ENCODE results near the gene B4GALNT3.
A peak's percentile ranks its signal among the peaks of the same experiment; 100 is the strongest.

The B4GALNT3 gene

DNA sequence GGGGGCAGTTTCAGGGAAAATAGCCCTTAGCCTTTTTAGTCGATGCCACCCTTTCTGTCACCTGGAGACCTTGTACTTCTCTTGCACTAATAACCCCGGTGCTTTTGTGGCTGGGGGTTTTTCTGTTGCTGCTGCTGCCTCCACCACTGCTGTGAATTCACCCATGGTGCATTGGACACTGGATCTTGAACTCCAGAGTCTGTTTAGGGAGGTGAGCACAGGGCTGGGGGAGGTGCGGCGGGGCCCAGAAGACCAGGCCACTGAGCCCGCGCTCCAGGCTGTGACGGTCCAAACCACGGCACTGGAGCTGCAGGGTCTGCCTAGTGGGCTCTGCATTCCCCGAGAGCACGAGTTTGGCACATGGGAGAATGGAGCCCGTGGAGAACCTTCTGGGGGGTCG lies 102.9 kb downstream of the B4GALNT3 start:
- no peak for DNase-seq (ENCODE audit: low spot score)
- Histone ChIP-seq H3K4me3 (peak overlapping the region; percentile 16), H3K27ac (peak overlapping the region in 1 of 2 donors; percentile 66)
- TF ChIP-seq, protein P1, sequence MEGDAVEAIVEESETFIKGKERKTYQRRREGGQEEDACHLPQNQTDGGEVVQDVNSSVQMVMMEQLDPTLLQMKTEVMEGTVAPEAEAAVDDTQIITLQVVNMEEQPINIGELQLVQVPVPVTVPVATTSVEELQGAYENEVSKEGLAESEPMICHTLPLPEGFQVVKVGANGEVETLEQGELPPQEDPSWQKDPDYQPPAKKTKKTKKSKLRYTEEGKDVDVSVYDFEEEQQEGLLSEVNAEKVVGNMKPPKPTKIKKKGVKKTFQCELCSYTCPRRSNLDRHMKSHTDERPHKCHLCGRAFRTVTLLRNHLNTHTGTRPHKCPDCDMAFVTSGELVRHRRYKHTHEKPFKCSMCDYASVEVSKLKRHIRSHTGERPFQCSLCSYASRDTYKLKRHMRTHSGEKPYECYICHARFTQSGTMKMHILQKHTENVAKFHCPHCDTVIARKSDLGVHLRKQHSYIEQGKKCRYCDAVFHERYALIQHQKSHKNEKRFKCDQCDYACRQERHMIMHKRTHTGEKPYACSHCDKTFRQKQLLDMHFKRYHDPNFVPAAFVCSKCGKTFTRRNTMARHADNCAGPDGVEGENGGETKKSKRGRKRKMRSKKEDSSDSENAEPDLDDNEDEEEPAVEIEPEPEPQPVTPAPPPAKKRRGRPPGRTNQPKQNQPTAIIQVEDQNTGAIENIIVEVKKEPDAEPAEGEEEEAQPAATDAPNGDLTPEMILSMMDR (IDR thresholded peaks at IDR 0.05), result no peak

DNA sequence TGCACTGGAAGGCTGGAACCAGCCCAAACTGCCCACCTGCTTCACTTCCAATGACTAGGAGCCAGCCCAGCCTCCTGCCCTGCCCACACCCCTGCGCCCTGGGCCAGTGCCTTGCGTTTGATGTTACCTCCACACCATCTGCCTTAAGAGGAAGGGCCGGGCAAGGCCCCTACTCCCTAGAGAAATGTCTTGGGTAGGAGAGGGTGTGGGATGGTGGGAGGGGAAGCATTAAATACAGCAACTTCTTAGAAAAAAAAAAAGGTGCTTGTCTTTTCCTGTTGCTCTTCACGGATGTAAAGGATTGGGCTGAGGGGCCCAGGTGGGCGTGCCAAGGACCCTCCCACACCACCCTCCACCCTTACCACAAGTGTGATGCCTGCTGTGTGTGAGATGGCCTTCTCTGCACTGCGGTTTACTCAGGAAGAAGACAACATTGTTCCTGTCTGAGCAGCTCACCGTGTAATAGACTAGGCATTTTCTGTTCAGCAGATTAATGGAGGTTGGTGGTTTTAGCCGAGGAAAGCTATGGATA lies 103.6 kb downstream of the B4GALNT3 start:
- Histone ChIP-seq H3K27ac (peak overlapping the region in 1 of 2 donors; percentile 66), H3K4me3 (peak overlapping the region; percentile 16)
- TF ChIP-seq, protein P1 (IDR thresholded peaks at IDR 0.05), result no peak
- DNase-seq (ENCODE audit: low spot score), result no peak

DNA sequence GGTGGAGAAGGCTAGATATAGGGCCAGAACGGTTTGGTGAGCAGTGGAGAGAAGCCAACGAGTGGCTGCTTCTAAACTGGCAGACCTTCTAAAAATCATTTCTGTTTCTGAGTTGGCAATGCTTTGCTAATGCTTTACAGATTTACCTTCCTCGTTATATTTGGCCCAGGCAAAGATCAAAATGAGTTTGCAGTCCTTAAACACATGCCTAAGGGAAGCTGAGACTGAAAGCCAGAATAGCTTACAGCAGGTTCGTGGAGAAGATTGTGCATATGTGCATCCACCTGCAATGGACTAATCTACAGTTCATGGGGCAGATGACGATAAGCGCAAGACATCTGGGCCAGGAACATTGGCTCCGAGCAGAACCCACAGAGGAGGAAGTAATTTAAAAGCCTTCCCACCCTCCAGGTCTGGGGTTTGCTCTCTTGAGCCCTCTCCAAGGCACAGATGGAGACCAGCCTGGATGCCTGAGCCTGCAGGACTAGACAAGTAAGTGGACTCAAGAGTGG lies 104.1 kb downstream of the B4GALNT3 start:
- peak overlapping the region in 1 of 2 donors; percentile 66 for H3K27ac ChIP-seq
- no peak for DNase-seq (ENCODE audit: low spot score)
- TF ChIP-seq, protein P1 (IDR thresholded peaks at IDR 0.05), result no peak
- H3K4me3 ChIP-seq, result no peak overlapping the region

DNA sequence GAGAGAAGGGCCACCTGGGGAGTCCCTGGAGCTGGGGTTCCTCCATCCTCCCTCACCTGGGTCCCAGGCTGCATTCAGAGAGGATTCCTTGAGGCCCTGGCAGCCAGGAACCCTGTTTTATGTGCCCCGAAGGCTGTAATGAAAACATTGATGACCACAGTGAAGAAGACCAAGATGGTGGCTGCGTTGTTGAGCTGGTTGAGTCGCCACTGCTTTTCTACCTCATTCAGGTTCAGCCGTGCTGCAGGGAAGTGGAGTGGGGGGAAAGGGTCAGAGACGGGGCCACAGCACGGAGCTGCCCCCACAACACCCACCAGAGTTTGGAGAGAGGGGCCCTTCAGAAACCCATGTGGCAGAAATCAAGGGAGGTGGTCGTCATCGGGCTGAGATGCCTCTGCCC lies 105.4 kb downstream of the B4GALNT3 start:
- H3K27ac ChIP-seq, result no peak overlapping the region
- no peak for DNase-seq (ENCODE audit: low spot score)
- TF ChIP-seq, protein P1 (IDR thresholded peaks at IDR 0.05), result no peak
- no peak overlapping the region for H3K4me3 ChIP-seq

DNA sequence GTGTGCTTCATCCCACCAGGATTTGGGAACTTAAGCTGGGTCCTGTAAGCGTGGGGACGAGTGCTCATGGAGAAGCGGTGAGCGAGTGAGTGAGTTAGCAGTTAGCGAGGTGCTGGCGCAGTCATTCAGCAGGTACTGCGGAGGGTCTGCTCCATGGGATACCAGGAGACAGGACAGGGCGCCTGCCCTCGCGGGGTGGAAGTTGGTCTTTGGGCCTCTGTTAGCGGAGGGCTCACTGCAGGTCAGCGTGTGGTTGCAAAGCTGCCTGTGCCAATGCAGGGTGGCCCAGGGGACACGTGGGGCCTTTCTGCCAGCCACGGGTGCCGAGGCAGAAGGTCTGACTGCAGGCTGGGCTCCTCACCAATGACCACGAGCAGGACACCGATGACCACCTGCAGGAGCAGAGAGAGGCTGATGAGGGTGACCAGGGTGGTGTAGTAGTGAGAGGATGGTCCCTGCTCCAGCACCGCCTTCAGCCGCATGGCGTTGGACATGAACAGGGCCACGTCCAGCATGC lies 105.9 kb downstream of the B4GALNT3 start:
- DNase-seq (ENCODE audit: low spot score), result no peak
- TF ChIP-seq, protein P1 (IDR thresholded peaks at IDR 0.05), result no peak
- Histone ChIP-seq H3K4me3 (no peak overlapping the region), H3K27ac (no peak overlapping the region)

DNA sequence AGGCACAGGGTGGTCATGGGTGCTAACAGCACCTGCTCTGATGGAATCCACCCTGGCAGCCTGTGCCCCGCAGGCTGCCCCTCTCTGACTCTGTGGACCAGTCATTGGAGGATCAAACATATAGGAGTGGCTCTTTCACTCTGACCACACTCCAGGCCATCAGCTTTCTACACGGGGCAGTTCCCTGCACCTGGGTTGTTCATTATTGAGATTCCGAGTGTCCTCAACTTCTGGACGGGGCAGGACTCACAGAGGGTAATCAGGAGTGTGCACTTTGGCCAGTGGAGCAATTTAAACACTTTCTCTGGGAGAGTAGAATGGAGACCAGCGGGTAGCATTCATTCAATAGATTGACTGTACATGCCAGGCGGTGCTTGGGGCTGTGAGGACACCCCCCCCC lies 108.7 kb downstream of the B4GALNT3 start:
- TF ChIP-seq, protein P1 (IDR thresholded peaks at IDR 0.05), result no peak
- no peak overlapping the region for H3K27ac ChIP-seq
- DNase-seq (ENCODE audit: low spot score), result no peak

DNA sequence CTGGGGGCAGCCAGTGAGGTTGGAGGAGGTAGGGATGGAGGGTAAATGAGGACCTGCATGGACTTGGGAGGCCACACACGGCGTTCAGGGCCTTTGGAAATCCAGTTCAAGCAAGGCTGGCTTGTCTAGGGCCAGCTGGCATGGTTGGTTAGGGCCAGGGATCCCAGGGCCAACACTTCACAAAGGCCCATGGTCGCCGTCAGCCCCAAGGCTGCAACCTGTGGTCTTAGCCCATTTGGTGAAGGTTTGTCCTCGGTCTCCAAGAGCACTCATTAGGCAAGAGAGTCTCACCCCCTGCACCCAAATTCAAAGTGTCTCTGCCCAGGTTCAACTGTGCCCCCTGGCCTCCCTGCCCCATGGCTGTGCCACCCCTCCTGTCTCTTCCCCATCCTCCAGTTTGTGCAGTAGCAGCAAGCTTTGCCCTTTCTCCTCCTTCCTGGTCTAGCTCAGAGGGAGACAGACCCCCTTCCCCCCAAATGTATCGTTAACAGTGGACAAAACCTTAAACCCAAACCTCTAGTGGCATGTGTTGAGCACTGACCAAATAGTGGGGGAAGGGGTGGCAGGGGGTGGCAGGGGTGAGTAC lies 109.4 kb downstream of the B4GALNT3 start:
- Histone ChIP-seq H3K27ac (peak overlapping the region in 1 of 2 donors; percentile 96), H3K4me3 (peak overlapping the region; percentile 76)
- TF ChIP-seq, protein P1 (IDR thresholded peaks at IDR 0.05), result no peak
- DNase-seq (ENCODE audit: low spot score), result no peak

More for the DNA sequence above, 108.7 kb downstream of the B4GALNT3 start:
- no peak overlapping the region for H3K4me3 ChIP-seq
